Activated T-helper 1 cell treated with anti-CD3 and anti-CD28 coated beads, Interleukin-2, amount 50 U/mL, for 16 hours (primary cell): ENCODE data around the gene GTPBP1.

Experiments used
- DNase-seq, 2 donors: peaks; one replicate each; pipeline ENCODE4 v3.0.0-alpha.2; 2020; ENCODE audit warnings: low read depth in 1 of 2, low spot score in 1 of 2

The GTPBP1 gene

GRCh38 chr22:38724926-38725571, 19.3 kb downstream of the GTPBP1 start:
- no peak for DNase-seq

GRCh38 chr22:38725900-38726655, 20.3 kb downstream of the GTPBP1 start:
- no peak for DNase-seq

GRCh38 chr22:38727123-38727522, 21.4 kb downstream of the GTPBP1 start:
- DNase-seq = no peak

GRCh38 chr22:38727530-38728451, 22.0 kb downstream of the GTPBP1 start:
- no peak for DNase-seq

GRCh38 chr22:38728871-38729796, 23.4 kb downstream of the GTPBP1 start:
- DNase-seq = no peak

- no peak for DNase-seq
These were observed 24.2 kb downstream of the GTPBP1 start for GRCh38 chr22:38729946-38730345.

- no peak for DNase-seq
These were observed 24.7 kb downstream of the GTPBP1 start for GRCh38 chr22:38730411-38730871.

GRCh38 chr22:38731703-38732161, 26.0 kb downstream of the GTPBP1 start:
- no peak for DNase-seq

- no peak for DNase-seq
These were observed 26.6 kb downstream of the GTPBP1 start for GRCh38 chr22:38732251-38732815.

GRCh38 chr22:38733329-38733723, 27.6 kb downstream of the GTPBP1 start:
- DNase-seq = no peak

- DNase-seq = no peak
These were observed 28.1 kb downstream of the GTPBP1 start for GRCh38 chr22:38733724-38734381.

- DNase-seq = no peak
These were observed 28.8 kb downstream of the GTPBP1 start for GRCh38 chr22:38734421-38735100.

GRCh38 chr22:38735126-38735464, 29.4 kb downstream of the GTPBP1 start:
- DNase-seq = no peak

- DNase-seq = no peak
These were observed 29.9 kb downstream of the GTPBP1 start for GRCh38 chr22:38735465-38736256.

GRCh38 chr22:38736257-38736570, 30.5 kb downstream of the GTPBP1 start:
- no peak for DNase-seq

GRCh38 chr22:38737302-38738060, 31.7 kb downstream of the GTPBP1 start:
- no peak for DNase-seq

- DNase-seq = no peak
These were observed 32.8 kb downstream of the GTPBP1 start for GRCh38 chr22:38738475-38739070.
